HG03159 (cell line): ENCODE measurements around the gene DUSP6.

Source experiments
- ATAC-seq: cut with Tn5 transposase; IDR thresholded peaks from one replicate; pipeline ENCODE4 v1.9.1; 2021; ENCODE audit warnings: mild to moderate bottlenecking, moderate library complexity; ENCODE audit not compliant: unreplicated experiment

Gene DUSP6

GRCh38 chr12:89299931-89300330, 52.4 kb downstream of the DUSP6 start:
- no peak for ATAC-seq

- ATAC-seq = no peak
Observed at GRCh38 chr12:89299417-89299816, 52.9 kb downstream of the DUSP6 start.
